Nephron progenitor cell (in vitro differentiated cells): ENCODE data around the gene GSG1L.

ENCODE experiments used
- DNase-seq: peaks from one replicate; pipeline ENCODE4 v3.0.0; 2021
- H3K27ac Mint-ChIP-seq: 2 replicates; pipeline ENCODE4 v1.8.0; 2021; ENCODE audit warnings: mild to moderate bottlenecking, moderate library complexity, mixed read lengths
- H3K27me3 Mint-ChIP-seq: 2 replicates; pipeline ENCODE4 v1.8.0; 2021; ENCODE audit warnings: mild to moderate bottlenecking, low read depth, mixed read lengths; ENCODE audit not compliant: poor library complexity
- H3K36me3 Mint-ChIP-seq: 2 replicates; pipeline ENCODE4 v1.8.0; 2021; ENCODE audit warnings: low read depth, mixed read lengths
- H3K4me1 Mint-ChIP-seq: 2 replicates; pipeline ENCODE4 v1.8.0; 2021; ENCODE audit warnings: mixed read lengths
- H3K4me3 Mint-ChIP-seq: 2 replicates; pipeline ENCODE4 v1.8.0; 2021; ENCODE audit warnings: mild to moderate bottlenecking, moderate library complexity, mixed read lengths
- H3K9me3 Mint-ChIP-seq: 2 replicates; pipeline ENCODE4 v1.8.0; 2021; ENCODE audit warnings: mild to moderate bottlenecking, moderate library complexity, mixed read lengths
- TF ChIP-seq, protein P1 (sequence below): fragments of 200-600 bp; sonication (generic); IDR thresholded peaks from 2 replicates; pipeline ENCODE4 v1.5.0; 2021; ENCODE audit warnings: antibody characterized with exemption

The GSG1L gene

DNA sequence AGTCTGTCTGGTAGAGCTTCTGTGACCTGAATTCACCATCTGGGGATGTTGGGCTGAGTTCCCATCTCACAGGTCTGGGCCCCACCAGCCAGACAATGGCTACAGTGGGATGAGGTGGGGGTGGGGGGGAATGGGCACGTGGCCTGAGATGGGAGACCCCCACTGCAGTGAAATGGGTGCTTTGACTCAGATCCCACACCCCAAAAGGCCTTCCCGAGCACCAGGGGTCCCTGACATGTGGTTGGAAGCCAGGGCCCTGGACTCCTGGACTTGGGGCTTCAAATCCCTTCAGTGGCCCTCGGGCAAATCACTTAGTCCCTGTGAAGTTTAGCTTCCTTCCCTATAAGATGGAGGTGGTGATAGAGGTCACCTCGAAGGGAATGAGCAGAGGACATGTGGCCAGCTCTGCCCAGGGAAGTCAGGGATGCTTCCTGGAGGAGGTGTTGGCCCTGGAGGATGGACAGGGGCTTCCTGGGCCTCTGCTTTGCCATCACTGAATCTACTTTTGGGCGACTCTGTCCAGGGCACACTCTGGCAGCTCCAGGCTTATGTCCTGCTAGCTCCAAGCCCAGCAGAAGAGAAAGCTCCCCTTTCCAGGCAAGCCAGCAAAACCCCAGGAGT lies 295.4 kb downstream of the GSG1L start:
- Mint-ChIP-seq H3K4me3 (no peak overlapping the region), H3K27ac (no peak overlapping the region), H3K27me3 (no peaks in the 10 kb centered on the region)

DNA sequence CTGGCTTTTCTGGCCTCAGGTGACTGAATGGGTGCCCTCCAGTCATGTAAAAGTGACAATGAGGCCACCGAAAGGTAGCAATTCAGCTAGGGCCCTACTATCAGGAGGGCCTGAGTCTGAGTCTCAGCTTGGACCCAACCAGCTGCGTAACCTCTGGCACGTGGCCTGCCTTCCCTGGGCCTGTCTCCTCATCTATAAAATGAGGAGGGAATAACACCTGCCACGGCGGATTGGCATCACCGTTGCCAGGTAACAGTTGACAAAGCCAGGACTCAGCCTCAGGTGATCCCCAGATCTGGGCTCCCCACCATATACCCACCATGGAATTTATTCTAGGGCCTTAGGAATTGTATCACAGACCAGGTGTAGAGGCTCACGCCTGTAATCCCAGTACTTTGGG lies 296.4 kb downstream of the GSG1L start:
- peaks cover 54% of the 10 kb centered on the region for H3K36me3 Mint-ChIP-seq
- peaks cover 9% of the 10 kb centered on the region for H3K4me1 Mint-ChIP-seq
- TF ChIP-seq, protein P1, sequence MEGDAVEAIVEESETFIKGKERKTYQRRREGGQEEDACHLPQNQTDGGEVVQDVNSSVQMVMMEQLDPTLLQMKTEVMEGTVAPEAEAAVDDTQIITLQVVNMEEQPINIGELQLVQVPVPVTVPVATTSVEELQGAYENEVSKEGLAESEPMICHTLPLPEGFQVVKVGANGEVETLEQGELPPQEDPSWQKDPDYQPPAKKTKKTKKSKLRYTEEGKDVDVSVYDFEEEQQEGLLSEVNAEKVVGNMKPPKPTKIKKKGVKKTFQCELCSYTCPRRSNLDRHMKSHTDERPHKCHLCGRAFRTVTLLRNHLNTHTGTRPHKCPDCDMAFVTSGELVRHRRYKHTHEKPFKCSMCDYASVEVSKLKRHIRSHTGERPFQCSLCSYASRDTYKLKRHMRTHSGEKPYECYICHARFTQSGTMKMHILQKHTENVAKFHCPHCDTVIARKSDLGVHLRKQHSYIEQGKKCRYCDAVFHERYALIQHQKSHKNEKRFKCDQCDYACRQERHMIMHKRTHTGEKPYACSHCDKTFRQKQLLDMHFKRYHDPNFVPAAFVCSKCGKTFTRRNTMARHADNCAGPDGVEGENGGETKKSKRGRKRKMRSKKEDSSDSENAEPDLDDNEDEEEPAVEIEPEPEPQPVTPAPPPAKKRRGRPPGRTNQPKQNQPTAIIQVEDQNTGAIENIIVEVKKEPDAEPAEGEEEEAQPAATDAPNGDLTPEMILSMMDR, result no peak
- no peaks in the 10 kb centered on the region for H3K27me3 Mint-ChIP-seq
- H3K4me3 Mint-ChIP-seq, result no peak overlapping the region
- no peak for DNase-seq
- peaks cover 20% of the 10 kb centered on the region for H3K9me3 Mint-ChIP-seq
- H3K27ac Mint-ChIP-seq, result no peak overlapping the region

More for the DNA sequence above, 295.4 kb downstream of the GSG1L start:
- DNase-seq, result no peak
- peaks cover 20% of the 10 kb centered on the region for H3K9me3 Mint-ChIP-seq
- TF ChIP-seq, protein P1, result no peak
- peaks cover 50% of the 10 kb centered on the region for H3K36me3 Mint-ChIP-seq
- H3K4me1 Mint-ChIP-seq, result peaks cover 9% of the 10 kb centered on the region

DNA sequence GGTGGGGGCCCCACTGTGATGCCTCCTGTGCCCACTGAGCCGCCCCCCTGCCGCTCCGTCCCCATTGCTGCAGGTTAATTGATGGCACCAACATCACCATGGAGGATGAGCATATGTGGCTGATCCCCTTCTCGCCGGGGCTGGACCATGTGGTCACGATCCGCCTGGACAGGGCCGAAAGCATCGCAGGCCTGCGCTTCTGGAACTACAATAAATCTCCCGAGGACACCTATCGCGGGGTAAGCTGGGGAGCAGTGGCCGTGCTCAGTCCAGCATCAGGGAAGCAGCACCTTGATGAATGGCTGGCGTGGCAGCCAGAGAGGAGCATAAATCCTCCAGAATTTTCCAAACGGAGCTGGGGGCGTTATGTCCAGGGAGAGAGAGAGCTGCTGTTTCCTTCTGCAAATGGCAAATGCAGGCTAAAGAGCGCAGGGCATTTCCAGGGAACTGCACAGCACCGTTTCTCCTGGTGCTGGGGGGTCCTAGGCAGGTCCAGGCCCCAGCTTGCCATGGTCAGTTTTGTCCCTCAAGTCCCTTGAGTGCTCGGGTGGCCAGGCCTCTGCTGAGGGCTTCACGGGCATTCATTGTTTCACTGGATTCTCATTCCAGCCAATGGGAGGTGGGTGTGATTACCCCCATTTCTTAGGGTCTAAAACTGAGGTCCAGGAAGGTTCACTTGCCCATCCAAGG lies 297.1 kb downstream of the GSG1L start:
- TF ChIP-seq, protein P1, result no peak
- DNase-seq, result peak; percentile 39
- no peaks in the 10 kb centered on the region for H3K27me3 Mint-ChIP-seq
- no peak overlapping the region for H3K27ac Mint-ChIP-seq
- H3K4me1 Mint-ChIP-seq, result peaks cover 16% of the 10 kb centered on the region
- H3K36me3 Mint-ChIP-seq, result peaks cover 58% of the 10 kb centered on the region
- H3K9me3 Mint-ChIP-seq, result peaks cover 20% of the 10 kb centered on the region
- no peak overlapping the region for H3K4me3 Mint-ChIP-seq

DNA sequence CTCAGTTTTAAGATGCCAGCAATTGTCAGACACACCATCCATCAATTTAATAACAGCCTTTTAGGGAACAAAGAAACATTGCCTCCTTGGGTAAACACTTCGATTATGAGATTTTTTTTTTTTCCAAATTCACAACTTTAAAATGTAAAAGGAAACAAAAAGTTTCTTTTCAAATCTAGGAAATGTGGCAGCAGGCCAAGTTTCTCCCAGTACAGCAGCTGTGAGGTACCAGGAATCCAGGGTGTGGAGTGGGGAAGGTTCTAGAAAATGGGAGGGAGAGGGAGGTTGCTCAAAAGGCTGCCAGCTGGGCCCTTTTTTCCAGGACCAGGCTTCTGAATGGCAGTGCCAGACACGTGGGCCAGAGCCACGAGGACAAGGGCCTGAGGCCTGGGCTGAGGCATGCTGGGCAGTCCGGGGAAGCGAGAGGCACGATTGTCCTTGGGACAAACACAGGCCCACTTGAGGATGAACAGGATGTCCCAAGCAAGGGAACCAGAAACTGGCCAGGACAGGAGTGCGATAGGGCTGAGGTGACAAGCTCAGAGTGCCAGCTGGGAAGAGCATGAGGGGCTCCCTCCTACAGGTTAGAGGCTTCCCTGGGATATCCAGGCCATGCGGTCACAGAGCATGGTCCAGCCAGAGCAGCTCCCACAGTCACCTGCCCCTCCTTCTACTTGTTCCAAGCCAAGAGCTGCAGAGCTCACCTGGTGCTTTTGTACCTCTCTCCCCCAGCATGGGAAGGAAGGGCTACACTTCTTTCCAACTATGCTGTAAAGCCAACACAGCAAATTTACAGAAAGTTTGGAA lies 298.4 kb downstream of the GSG1L start:
- Mint-ChIP-seq H3K36me3 (peaks cover 50% of the 10 kb centered on the region), H3K4me3 (no peak overlapping the region), H3K27ac (no peak overlapping the region), H3K4me1 (peaks cover 25% of the 10 kb centered on the region), H3K9me3 (peaks cover 20% of the 10 kb centered on the region), H3K27me3 (no peaks in the 10 kb centered on the region)
- TF ChIP-seq, protein P1, result no peak
- no peak for DNase-seq

DNA sequence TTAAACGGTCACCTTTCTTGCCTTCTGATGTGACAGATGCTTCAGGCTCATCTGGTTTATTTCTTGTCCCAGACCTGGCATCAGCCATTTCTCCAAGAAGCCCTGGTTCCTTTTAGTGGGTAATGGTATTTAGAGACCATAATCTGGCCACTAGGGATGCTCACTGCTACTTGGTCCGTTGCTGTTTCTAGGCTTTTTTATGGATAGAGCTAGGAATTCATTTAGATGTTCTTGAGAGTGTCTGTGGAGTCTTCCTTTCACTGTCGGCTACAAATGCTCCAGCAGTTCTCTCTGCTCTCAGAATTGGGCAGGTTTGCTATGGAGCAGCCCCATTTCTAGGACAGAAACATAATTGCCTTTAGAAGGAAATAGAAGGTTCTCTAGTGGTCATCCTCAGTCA lies 299.1 kb downstream of the GSG1L start:
- Mint-ChIP-seq H3K27ac (no peak overlapping the region), H3K9me3 (peaks cover 20% of the 10 kb centered on the region), H3K4me1 (peaks cover 31% of the 10 kb centered on the region), H3K36me3 (peaks cover 50% of the 10 kb centered on the region), H3K4me3 (no peak overlapping the region), H3K27me3 (no peaks in the 10 kb centered on the region)
- TF ChIP-seq, protein P1, result no peak
- DNase-seq, result no peak
